Cortex of kidney (tissue), 1 donor: ENCODE measurements around the gene MCM8.

Source experiments
- DNase-seq: peaks from one replicate; lab custom pipeline; 2025; lab: John Stamatoyannopoulos, UW

MCM8 gene

DNA sequence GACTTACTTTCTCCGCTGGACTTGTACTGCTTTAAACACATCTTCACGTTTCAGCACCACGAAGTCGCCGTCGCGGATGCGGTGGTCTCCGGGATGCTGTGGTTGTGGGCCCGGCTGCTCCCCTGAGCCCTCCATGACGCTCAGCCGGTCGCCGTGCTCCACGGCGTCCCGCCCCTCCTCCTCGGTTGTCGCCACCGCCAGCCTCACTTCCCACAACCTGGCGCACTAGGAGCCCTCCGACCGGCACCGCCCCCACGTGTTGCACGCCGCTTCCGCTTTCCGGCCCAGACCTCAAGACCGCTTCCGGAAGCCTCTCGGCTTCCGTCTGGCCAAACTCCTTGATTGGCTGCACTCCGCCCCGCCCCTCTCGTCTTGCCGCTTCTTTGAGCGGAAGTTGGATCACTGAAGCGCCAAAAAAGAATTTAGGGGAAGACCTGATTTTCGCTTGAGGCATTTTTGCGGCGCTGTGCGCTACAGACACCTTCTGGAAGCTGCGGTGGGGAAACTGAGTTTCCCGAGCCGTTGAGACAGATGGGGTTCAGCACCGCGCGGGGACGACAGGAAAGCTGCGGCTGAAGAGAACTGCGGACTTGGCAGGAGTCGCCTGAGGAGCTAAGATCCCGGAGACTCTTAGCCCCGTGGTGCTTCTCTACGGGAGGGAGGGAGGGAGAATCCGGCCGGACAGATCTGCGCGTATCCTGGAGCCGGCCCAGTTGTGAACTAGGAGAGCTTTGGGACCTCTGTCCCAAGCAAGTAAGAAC, at the start of gene MCM8, which contains the start of gene TRMT6:
Gene MCM8 (plus strand): TSS at position 382 of the 761 bp plus-strand sequence. CDS start 1,364 bp downstream, outside the sequence.
Gene TRMT6 (minus strand): TSS at position 263 of the 761 bp plus-strand sequence. CDS start 128 bp downstream, at position 135.
- DNase-seq: peak; percentile 27

DNA sequence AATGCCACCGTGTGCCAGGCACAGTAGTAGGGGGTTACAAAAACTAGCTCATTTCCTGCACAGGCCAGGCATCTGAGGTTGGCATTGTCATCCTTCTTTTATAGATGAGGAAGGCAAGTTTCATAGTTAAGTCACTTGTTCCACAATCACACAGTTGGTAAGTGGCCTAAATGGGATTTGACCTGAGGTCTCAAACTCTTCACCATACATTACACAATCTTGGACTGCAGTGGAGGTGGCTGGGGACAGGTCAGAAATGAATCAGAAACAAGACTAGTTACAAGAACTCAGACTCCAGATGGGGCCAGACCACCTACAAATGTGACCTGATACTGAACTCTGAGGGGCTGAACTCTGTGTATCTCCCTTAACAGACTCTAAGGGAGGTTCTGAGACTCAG, 49.5 kb upstream of the MCM8 start:
- no peak for DNase-seq

DNA sequence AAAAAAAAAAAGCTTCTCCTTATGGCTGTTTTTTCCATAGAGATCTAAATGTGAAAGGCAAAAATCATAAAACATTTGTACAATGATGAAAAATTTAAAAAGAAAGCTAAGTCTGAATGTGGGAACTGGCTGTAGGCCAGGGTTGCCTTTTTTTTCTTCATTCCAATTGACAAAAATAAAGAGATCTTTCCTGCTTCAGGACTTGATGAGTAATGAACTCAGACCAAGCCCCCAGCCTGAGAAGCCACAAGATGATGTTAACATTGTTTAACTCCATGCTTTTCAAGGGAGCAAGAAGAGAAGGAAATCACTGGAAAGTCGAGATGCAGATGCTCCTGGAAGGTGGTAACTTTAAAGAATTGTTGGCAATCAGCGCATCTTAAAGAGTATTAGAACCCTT, 41.5 kb upstream of the MCM8 start:
- DNase-seq: no peak

DNA sequence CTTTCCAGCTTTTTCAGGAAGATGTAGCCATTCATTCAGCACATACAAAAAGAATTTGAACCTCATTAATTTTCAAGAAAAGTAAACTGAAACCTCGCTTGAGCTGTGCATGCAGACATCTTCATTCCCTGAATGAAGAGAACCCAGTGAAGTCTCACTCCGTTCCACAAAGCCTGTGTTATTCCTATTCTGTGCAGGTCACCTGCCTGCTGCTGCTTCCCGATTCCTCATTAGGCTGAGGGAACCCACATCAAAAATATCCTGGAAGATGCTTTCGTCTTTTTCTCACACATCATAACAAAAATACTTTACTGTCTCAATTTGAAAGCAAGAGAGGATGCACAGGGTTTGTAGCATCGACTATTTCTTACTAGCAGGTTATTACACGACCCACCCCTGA, 40.3 kb upstream of the MCM8 start:
- DNase-seq: no peak

DNA sequence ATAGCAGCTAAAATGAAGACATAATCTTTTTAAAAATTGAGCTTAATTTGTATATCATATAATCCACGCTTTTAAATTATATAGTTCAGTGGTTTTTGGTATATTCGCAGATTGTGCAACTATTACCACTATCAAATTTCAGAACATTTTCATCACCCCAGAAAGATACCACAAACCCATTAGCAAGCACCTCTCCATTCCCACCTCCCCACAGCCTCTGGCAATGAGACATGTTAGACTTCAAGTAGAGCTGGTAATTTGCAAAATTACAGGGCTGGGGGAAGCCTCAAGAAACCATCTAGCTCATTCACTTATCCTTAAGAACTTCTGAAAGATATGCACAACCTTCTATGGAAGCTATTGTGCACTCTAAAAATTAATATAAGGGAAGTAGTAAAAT, 37.3 kb upstream of the MCM8 start:
- no peak for DNase-seq

DNA sequence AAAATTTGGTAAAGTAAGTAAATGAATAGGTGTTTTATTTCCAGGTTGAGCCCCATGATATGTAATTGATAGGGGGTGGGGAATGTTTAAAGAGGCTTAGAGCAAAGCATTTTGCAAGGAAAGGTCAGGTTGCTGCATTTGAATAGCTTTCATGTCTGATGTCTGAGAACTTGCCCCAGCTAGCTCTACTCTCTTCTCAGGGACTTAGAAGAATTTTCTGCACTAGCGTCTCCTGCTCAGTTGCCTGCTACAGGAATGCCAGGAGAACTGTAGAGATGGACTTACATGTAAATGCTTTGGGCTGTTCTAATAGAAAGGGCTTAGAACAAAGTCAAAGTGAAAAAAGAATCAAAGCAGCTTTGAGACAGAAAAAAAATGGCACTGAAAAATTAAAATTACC, 35.6 kb upstream of the MCM8 start:
- DNase-seq: no peak

DNA sequence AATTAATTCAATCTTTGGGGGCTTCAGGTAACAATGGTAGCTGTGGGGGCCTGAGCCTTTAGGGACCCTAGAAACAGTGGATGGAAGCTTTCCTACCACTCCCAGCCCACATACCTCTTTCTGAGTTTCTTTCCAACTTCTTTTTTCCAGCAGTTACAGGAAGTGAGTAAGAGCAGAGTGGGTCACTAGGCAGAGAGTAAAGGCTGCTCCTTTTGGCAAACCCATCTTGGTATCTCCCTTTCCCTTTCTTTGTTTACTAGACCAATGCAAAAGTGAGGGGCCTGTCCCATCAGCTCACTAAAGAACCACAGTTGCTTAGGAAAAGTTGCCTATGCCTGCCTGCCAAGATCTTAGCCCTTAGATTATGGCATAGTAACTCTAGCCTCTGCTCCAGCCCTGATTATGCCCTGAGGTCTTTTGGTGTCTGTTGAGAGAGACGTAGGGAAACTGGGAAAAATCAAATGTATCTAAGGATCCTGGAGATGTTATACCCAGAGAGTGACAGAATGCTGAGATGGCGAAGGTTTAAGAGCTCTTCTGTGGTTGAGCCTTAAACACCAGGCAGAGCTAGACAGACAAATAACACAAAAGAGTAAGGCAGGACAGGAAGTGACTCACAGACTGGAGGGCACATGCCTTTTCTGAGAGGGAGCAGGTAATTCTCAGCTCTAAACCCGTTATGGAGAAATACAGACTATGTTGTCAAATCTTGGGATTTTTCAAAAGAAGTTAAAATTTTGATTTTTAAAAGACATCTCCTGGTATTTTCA, 31.4 kb upstream of the MCM8 start:
- DNase-seq: no peak

DNA sequence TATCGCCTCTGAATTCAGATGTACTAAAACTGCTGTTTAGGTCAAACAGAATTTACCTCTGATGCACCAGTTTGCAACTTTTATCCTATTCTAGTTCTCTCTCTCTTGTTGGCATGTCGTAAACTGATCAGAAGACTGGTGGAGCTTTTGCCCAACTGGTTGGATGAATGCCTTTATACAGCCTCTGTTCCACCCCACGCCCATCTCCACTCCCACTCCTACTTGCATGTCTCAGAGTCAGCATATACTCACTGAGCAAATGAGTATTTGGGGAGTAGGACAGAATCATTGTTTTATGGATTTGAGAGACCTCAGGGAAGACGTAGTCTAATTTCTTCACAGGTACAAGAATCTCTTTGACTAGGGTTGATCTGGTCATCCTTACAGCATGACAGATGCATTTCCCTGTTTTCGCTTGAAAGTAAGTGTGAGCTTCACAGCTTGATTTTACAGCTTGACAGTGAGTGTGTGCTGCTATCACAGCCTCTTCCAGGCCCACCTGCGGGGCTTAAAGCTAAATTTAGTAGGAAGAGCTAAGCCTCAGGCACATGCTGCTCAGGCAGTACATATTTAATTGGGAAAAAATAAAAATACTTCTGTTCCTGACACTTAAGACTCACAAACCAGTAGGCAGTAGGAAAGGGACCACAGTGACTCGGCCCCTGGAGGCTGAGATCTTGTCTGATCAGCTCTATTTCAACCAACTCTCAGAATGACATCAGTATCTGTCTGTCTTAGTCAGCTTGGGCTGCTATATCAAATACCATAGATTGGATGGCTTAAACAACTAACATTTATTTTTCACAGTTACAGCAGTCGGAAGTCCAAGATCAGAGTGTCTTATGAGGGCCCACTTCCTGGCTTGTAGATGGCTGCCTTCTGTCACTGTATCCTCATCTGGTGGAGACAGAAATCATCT, 30.6 kb upstream of the MCM8 start:
- no peak for DNase-seq

DNA sequence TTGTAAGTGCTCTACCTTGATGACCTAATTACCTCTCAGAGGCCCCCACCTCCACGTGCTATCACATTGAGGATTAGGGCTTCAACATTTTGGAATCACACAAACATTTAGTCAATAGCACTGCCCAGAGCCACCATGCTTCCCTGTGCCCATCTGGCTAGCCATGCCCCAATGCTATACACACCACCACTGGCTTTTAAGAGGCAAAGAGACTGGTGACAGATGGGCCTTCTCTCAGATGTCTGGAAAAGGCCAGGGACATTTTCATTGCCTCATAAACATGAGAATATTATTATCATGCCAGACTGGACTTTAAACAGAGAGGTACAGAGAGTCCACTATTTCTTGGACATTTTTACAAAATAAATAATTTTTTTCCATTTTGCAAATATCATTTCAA, 29.9 kb upstream of the MCM8 start:
- DNase-seq: no peak

DNA sequence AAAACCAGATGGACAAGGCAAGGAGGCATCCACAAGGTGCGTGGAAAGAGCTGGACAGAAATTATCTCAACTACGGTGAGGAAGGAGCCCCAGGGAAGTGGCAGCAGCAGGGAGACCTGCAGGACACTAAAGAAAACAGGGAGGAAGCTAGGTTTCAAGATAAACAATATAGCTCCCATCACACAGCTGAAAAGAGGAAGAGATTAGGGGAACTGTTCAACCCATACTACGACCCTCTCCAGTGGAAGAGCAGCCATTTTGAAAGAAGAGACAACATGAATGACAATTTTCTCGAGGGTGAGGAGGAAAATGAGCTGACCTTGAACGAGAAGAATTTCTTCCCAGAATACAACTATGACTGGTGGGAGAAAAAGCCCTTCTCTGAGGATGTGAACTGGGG, 27.0 kb upstream of the MCM8 start:
- DNase-seq: no peak

DNA sequence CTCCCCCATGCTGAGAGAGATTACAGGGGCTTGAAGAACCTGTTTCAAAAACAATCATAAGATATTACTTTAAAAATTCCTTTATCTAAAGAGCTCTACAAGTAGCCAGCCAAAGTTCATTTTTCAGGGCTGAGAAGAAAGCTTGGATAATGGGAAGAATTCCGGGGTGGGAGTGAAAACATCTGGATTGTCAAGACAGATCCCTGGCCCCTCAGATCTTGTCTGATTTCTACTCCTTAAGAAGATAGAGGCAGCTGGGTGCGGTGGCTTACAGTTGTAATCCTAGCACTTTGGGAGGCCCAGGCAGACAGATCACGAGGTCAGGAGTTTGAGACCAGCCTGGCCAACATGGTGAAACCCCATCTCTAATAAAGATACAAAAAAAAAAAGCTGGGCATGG, 24.9 kb upstream of the MCM8 start:
- DNase-seq: no peak

DNA sequence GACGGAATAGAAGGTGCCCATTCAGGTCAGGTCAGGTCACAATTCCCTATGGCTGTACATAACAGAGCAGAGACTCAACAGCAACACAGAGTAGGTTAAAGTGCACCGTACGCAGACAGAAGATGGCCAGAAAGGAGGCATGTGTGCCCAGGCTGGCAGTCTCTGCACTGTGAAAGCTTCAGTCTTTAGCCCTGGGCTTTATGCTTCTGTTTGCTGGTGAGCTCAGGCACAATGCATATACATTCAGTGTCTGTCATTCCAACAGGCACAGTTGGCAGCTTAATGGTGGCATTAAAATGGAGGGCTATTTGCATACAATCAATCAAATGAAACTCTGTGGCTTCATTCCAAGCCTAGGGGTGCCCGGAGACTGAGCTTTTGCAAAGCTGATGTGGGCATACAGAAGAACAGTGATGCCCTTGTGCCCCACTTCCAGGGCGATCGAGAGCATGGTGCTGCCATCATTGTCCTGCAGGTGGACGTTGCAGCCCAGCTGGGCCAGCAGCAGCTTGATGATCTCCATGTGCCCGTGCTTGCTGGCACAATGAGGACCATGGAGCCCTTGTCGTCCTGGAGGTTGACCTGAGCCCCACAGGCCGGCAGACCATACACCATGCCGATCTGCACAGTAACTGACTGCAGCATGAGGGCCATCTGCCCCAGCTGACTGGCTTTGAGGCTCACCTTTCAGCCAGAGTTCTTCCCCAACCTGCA, 22.5 kb upstream of the MCM8 start:
- DNase-seq: no peak

DNA sequence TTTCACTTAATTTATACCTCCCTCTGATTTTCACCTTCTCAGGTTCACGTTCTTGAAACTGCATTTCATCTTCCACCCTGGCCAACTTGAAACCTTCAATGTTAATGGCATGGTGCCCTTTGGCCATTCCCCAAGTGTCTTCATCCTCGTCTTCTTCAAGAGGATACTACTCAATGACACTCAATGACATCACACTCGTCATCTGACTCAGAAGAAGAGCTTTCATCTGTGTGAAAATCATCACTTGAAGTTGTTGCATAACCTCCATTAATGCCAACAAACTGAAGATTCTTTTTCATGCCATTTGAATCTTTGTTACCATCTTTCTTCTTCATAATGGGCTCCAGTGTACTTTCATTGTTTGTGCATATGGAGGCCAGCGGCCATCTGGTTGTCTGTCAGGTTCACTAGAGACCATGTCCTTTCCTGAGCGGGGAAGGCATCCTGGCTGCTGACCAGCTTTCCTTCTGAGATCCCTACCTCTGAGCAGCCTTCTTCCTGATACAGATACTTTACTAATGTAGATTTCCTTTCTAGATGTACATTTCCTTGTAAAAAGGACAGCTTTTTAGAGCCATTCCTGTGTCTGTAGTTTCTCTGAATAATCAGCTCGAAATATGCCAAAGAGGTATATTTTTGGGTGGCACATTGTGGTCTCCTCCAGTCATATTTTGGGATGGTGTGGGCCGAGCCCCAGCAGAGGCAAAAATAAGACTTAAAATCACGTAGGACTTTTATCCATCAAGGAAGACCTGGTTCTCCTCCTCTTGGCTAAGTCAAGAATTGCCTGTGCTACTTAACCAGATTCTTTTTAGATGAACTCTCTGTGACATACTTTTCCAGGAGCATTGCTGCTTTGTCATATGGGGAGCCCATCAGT, 21.4 kb upstream of the MCM8 start:
- DNase-seq: no peak

DNA sequence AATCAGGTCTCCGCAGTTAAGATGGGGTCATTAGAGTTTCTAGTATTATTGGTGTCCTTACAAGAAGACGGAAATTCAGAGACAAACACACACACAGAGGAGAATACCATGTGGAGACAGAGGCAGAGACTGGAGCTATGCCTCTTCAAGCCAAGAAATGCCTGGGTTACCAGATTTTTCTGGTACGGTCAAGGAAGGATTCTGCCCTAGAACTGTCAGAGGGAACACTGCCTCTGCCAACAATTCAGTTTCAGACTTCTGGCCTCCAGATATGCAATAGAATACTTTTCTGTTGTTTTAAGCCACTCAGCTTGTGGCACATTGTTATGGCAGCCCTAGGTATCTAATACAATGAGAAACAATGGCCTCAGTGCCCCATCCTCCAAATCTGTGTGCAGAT, 19.0 kb upstream of the MCM8 start:
- no peak for DNase-seq

DNA sequence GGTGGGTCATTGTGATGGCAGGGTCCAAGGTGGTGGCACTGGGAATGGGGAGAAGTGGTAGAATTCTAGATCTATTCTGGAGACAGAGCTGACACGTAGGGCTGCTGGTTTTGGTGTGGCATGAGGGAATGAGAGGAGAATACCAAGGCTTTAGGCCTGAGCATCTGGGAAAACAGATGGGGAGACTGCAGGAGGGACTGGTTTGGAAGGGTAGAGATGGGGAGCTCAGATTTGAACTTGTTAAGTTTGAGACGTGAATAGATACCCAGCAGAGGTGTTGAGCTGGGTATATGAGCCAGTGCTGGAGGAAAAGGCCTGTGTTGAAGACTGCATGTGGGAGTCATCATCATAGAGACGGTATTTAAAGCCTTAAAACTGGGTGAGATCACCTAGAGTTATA, 17.7 kb upstream of the MCM8 start:
- no peak for DNase-seq

DNA sequence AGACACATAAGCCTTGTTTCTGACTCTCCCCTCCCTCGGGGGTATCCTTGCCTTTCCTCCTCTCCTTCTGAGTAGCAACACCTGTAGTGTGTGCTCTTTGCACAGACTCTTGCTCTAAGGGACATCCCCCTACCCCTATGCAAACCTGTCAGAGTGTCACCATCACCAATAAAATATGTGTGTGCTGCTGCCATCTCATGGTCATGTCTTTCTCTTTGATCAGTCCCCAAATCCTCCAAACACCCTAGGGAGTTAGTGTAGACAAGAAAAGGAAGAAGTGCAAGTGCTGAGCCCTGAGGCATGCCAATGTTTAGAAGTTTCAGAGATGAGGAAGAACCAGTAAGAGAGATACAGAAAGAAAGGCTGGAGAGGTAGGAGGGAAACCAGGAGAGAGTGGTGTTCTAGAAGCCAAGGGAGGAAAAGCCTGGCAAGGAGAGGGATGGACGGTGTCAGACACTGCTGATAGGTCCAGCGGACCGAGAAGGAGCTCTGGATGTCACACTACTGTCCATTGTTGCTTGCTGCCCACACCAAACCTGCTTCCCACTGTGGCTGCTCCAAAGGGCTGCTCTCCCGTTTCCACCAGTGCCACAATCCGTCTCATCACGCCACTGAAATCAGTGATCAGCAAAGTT, 16.5 kb upstream of the MCM8 start:
- DNase-seq: no peak

DNA sequence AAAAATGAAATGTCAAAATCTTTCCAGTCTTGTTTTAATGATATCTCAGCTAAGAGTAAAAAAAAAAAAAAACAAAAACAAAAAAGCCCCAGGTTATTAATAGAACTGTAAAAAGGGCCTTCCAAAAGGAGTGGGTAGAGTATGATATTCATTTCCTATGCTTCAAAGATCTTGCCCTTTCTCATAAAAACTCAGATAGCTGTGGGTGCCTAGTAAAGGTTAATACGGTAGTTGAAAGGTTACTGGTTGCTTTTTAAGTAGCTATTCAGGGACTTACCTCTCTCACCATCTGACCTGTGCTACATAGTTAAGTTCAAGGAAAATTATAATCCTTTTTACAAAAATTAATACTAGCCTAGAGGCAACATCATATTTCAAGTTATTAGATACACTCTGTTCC, 15.1 kb upstream of the MCM8 start:
- no peak for DNase-seq

DNA sequence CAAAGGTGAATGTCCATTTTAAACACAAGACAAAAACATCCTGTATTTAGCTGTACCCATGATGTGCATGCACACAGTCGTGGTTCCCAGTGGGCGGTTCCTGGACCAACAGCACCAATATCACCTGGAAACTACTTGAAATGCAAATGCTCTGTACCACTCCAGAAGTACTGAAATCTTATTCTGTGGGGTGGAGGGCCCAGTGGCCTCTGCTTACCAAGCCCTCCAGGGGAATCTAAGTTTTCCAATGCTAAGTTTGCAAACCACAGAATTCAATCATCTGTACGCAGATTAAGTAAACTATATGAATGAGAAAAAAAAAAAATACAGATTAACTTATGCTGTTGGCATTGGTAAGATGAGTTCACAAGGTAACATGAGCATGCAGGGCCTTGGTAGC, 14.2 kb upstream of the MCM8 start:
- DNase-seq: no peak

DNA sequence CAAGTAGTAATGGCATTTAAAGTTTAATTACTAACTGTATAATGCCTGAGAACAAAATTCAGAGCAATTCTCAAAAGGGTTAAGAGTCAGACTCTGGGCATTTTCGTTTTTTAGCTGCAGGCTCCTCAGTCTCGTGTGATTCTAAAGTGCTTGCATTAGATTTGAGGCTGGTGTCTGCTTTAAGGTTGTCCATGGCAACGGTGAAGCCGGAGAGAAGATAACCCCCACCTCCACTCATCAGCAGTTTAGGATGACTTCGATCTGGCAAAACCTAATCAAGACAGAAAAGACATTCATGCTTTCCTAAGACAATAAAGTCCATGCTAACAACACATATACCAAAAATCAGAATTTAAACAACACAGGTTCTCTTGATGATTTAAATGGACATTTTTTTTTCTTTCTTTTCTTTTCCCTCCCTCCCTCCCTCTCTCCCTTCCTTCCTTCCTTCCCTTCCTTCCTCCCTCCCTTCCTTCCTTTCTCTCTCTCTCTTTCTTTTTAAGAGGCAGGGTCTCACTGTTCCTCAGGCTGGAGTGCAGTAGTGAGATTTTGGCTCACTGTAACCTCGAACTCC, 11.9 kb upstream of the MCM8 start:
- no peak for DNase-seq

DNA sequence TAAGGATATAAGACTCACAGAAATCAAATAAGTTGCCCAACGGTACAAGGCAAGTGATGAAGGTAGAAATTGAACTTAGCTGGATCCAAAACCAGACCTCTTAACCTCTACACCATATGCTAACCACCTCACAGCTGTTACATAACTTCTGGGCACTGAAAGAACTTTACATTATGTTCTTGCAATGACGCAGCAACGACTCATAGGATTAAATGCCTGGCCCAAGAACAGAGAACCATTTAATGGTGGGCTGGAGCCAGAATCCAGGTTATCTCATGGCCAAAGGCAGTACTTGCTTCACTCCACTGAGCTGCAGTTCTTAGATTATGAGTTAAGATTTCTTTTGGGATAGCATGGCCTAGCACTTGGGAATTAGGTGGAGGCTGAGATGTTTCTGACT, 4.5 kb upstream of the MCM8 start:
- no peak for DNase-seq
